ENCODE measurements around the gene PLD5. TPM values are rescaled to one million over a fixed set of nuclear protein-coding genes. Genes with fewer than 3 reads are reported as not detected.

PLD5 gene
- total and polyA plus RNA-seq, 2 of the 13 experiments (the other 11 are each of a cell fraction or from before 2014, with no cell fraction given), result not detected

GRCh38 chr1:242435200-242435599, 89.3 kb downstream of the PLD5 start (continued):
- TF ChIP-seq ZBTB40 (IDR thresholded peaks at IDR 0.05) (no peak), ZBTB40 (CRISPR knock-in tag; IDR thresholded peaks at IDR 0.05) (no peak), STAT5B (CRISPR knock-in tag; IDR thresholded peaks at IDR 0.05) (no peak), MZF1 (CRISPR knock-in tag; IDR thresholded peaks at IDR 0.05; ENCODE audit: borderline replicate concordance) (no peak), ZNF253 (CRISPR knock-in tag; IDR thresholded peaks at IDR 0.05; ENCODE audit: borderline replicate concordance) (no peak), PAXIP1 (CRISPR knock-in tag; conservative IDR thresholded peaks at IDR 0.05) (no peak), SRSF9 (IDR thresholded peaks at IDR 0.05; ENCODE audit: borderline replicate concordance, insufficient read depth, low read depth, low read length, poor library complexity, severe bottlenecking) (no peak), ZNF263 (CRISPR knock-in tag; IDR thresholded peaks at IDR 0.05) (no peak), DMAP1 (CRISPR knock-in tag; IDR thresholded peaks at IDR 0.05) (no peak), ZNF292 (CRISPR knock-in tag; IDR thresholded peaks at IDR 0.05; ENCODE audit: borderline replicate concordance, low read depth) (no peak), GTF2F1 (IDR thresholded peaks at IDR 0.05; ENCODE audit: low read length) (no peak), KDM5B (CRISPR knock-in tag; IDR thresholded peaks at IDR 0.05; ENCODE audit: borderline replicate concordance) (no peak)
